ENCODE measurements around the gene COL9A2.

The COL9A2 gene

DNA sequence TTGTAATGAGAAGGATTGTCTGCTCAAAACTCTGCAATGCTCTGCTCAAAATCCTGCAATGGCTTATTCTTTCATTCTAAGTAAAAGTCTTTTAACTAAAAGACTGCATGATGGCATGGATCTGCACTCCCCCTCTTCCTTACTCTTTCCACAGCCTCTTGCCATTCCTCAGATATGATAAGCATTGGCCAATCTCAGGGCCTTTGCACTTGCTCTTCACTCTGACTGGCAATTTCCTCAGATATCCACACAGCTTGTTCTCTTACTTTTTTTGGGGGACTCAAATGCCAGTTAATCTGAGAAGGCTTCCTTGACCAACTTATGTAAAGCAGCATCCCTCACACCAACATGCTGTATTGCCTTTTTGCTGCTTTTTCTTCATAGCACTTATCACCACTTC, 61.9 kb downstream of the COL9A2 start:
- Histone ChIP-seq H3K79me2 (ENCODE audit: insufficient read depth, low read depth) (peaks cover 33% of the 10 kb centered on the region), H3K4me3 (IDR thresholded peaks at IDR 0.05; ENCODE audit: insufficient read depth, low read depth, low read length) (no peak overlapping the region), H3K4me2 (no peak overlapping the region), H3K9ac (no peak overlapping the region), H3K4me1 (ENCODE audit: low read depth, poor library complexity, severe bottlenecking) (peaks cover 22% of the 10 kb centered on the region), H3K36me3 (ENCODE audit: insufficient read depth) (no peaks in the 10 kb centered on the region; the same call in 1 of the 2 replicates), H4K20me1 (ENCODE audit: insufficient read depth) (no peaks in the 10 kb centered on the region), H3K27ac (no peak overlapping the region), H3K27me3 (ENCODE audit: insufficient read depth, low read depth) (no peaks in the 10 kb centered on the region), H2AFZ (ENCODE audit: low read depth) (no peak overlapping the region)
- no peak for TF ChIP-seq CTCF (conservative IDR thresholded peaks at IDR 0.05; ENCODE audit: low read depth, low read length)

GRCh38 chr1:40252601-40253000, 64.5 kb downstream of the COL9A2 start:
- Histone ChIP-seq H4K20me1 (ENCODE audit: insufficient read depth) (no peaks in the 10 kb centered on the region), H2AFZ (ENCODE audit: low read depth) (no peak overlapping the region), H3K36me3 (ENCODE audit: insufficient read depth) (no peaks in the 10 kb centered on the region), H3K4me3 (IDR thresholded peaks at IDR 0.05; ENCODE audit: insufficient read depth, low read depth, low read length) (no peak overlapping the region), H3K4me1 (ENCODE audit: low read depth, poor library complexity, severe bottlenecking) (peaks cover 9% of the 10 kb centered on the region), H3K9ac (no peak overlapping the region), H3K27ac (no peak overlapping the region), H3K4me2 (no peak overlapping the region), H3K27me3 (ENCODE audit: insufficient read depth, low read depth) (no peaks in the 10 kb centered on the region), H3K79me2 (ENCODE audit: insufficient read depth, low read depth) (peaks cover 14% of the 10 kb centered on the region)
- TF ChIP-seq CTCF (conservative IDR thresholded peaks at IDR 0.05; ENCODE audit: low read depth, low read length), result no peak

GRCh38 chr1:40251456-40251855, 65.6 kb downstream of the COL9A2 start:
- Histone ChIP-seq H3K36me3 (ENCODE audit: insufficient read depth) (no peaks in the 10 kb centered on the region), H3K79me2 (ENCODE audit: insufficient read depth, low read depth) (peaks cover 8% of the 10 kb centered on the region), H3K9ac (no peak overlapping the region), H3K4me1 (ENCODE audit: low read depth, poor library complexity, severe bottlenecking) (peaks cover 7% of the 10 kb centered on the region), H3K4me2 (no peak overlapping the region), H2AFZ (ENCODE audit: low read depth) (no peak overlapping the region), H3K27ac (no peak overlapping the region), H3K27me3 (ENCODE audit: insufficient read depth, low read depth) (no peaks in the 10 kb centered on the region), H4K20me1 (ENCODE audit: insufficient read depth) (no peaks in the 10 kb centered on the region), H3K4me3 (IDR thresholded peaks at IDR 0.05; ENCODE audit: insufficient read depth, low read depth, low read length) (no peak overlapping the region)
- TF ChIP-seq CTCF (conservative IDR thresholded peaks at IDR 0.05; ENCODE audit: low read depth, low read length), result no peak
